Spleen (tissue), 11 donors: ENCODE data around the gene TXNRD2. TPM values are rescaled to one million over a fixed set of nuclear protein-coding genes. Genes with fewer than 3 reads are reported as not detected.
"Not testable (repeated sequence)": the region's sequence is repeated elsewhere in the genome, so short reads cannot be mapped to it uniquely, and the experiment has no call there.

ENCODE experiments used
- DNase-seq: peaks from one replicate; pipeline ENCODE4 v3.0.0-alpha.2; 2020
- H3K27ac ChIP-seq, 8 donors: fragments of 200-600 bp; sonication (generic) in 7 of 8; 1 replicate in 4 of 8; 2 replicates in 4 of 8; pipeline versions ENCODE4 v1.5.0 to v1.8.0; 2016 to 2021; ENCODE audit warnings: inconsistent platforms in 4 of 8, mild to moderate bottlenecking in 4 of 8, moderate library complexity in 1 of 8
- H3K27me3 ChIP-seq, 7 donors: fragments of 200-600 bp; sonication (generic) in 6 of 7; replicated peaks in 1 of 7; 1 replicate in 4 of 7; 2 replicates in 3 of 7; pipeline versions ENCODE4 v1.5.0 to v1.8.0; 2016 to 2021; ENCODE audit warnings: inconsistent platforms in 3 of 7, mild to moderate bottlenecking in 1 of 7
- H3K36me3 ChIP-seq, 6 donors: fragments of 200-600 bp; sonication (generic) in 5 of 6; 1 replicate in 4 of 6; 2 replicates in 2 of 6; pipeline versions ENCODE4 v1.5.0 to v1.8.0; 2016 to 2021; ENCODE audit warnings: inconsistent platforms in 2 of 6
- H3K4me1 ChIP-seq, 6 donors: fragments of 200-600 bp; sonication (generic) in 5 of 6; 1 replicate in 3 of 6; 2 replicates in 3 of 6; pipeline versions ENCODE4 v1.5.0 to v1.8.0; 2016 to 2021; ENCODE audit warnings: inconsistent platforms in 3 of 6
- H3K4me3 ChIP-seq, 8 donors: fragments of 200-600 bp; sonication (generic) in 7 of 8; 1 replicate in 4 of 8; 2 replicates in 4 of 8; pipeline versions ENCODE4 v1.5.0 to v1.8.0; 2016 to 2021; ENCODE audit warnings: inconsistent platforms in 4 of 8, mild to moderate bottlenecking in 4 of 8, moderate library complexity in 2 of 8
- H3K9me3 ChIP-seq, 8 donors: fragments of 200-600 bp; sonication (generic) in 7 of 8; 1 replicate in 4 of 8; 2 replicates in 4 of 8; pipeline versions ENCODE4 v1.5.0 to v1.8.0; 2016 to 2021; ENCODE audit warnings: inconsistent platforms in 4 of 8
- CTCF ChIP-seq, 11 experiments: fragments of 200-600 bp in 7 of 11; fragments of 450-650 bp in 4 of 11; sonication (generic) in 4 of 11; IDR thresholded peaks in 8 of 11; conservative IDR thresholded peaks in 3 of 11; 1 replicate in 7 of 11; 2 replicates in 4 of 11; pipeline versions ENCODE4 v1.4.0 to v1.8.0; 2016 to 2021; ENCODE audit warnings: antibody characterized with exemption in 11 of 11, inconsistent platforms in 4 of 11, mild to moderate bottlenecking in 1 of 11
- POLR2A ChIP-seq, 3 donors: fragments of 450-650 bp; IDR thresholded peaks; one replicate each; pipeline ENCODE4 v1.5.1; 2017; ENCODE audit warnings: antibody characterized with exemption in 3 of 3, mild to moderate bottlenecking in 1 of 3
- POLR2AphosphoS5 ChIP-seq, 3 donors: sonication (generic); formaldehyde crosslinking; IDR thresholded peaks; one replicate each; pipeline ENCODE4 v1.5.1; 2017; ENCODE audit warnings: antibody characterized with exemption in 3 of 3
- WGBS, 5 donors: extraction: QIAGEN DNeasy Blood & Tissue Kit in 3 of 5; methylation state at CpG; one replicate each; pipeline versions ENCODE4 v1.1.5 to v1.1.7; 2013 to 2018; 5-methylcytosine and 5-hydroxymethylcytosine counted together
- intact Hi-C: fragments of 100-400 bp; cut with DNase I; formaldehyde crosslinking; loops from one replicate; pipeline ENCODE4 v1.15.0; 2023; ENCODE audit warnings: low total_unique reads
- polyA plus RNA-seq, 3 donors: library from polyadenylated mRNA; stranded (reverse); fragments of 200-250 nt; gene quantifications; one replicate each; pipeline ENCODE4 v1.2.1, GENCODE V29; 2013
- total RNA-seq, 7 donors: library from RNA; depleted of rRNA in 3 of 7; stranded (reverse); fragments of >200 nt in 3 of 7; fragmentation: NEBNext Ultra II Directional in 4 of 7; extraction: Animal tissue kit (Norgen Biotek cat#: 25700) in 4 of 7; gene quantifications; one replicate each; pipeline versions ENCODE4 v1.1.0 to v1.2.1, GENCODE V29; 2016 to 2021
- donor health status: healthy with polysubstance abuse.
- donor health status: DM: no; HTN: no; CAD: no; lungs with moderate emphysema.
- donor health status: DM: no; HTN: no; CAD: no.
- donor health status: Bipolar disorder and iron deficiency.
- donor health status: healthy.
- donor health status: DM: no; HTN: no; CAD: no.
- donor health status: DM: yes; HTN: yes; CAD: no.

The TXNRD2 gene
- total and polyA plus RNA-seq, 10 donors, result 21.6 to 45.9 (median 35.5) TPM

DNA sequence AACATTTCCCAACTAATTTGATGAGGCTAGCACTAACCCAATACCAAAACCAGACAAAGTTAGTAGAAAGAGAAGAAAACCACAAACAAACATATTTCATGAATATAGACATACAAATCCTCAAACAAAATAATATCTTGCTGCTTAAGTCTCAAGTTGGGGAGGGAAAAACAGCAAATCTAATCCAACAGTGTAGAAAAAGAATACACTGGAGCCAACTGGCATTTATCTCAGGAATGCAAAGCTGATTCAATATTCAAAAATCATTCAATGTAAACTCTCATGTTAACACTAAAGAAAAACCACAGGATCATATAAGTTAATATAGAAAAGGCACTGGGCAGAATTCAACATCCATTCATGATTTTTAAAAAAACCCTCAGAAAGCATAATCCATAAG lies 105.1 kb downstream of the TXNRD2 start:
- DNase-seq, result no peak
- no peaks in the 10 kb centered on the region for H3K27me3 ChIP-seq
- H3K27ac ChIP-seq, result no peak overlapping the region
- H3K4me1 ChIP-seq, result peaks cover 0 to 14% (median 10%) of the 10 kb centered on the region in 6 donors
- TF ChIP-seq POLR2AphosphoS5 (IDR thresholded peaks at IDR 0.05) (no peak), POLR2A (IDR thresholded peaks at IDR 0.05) (no peak), CTCF (IDR thresholded peaks at IDR 0.05 in 8 of 11, conservative IDR thresholded peaks at IDR 0.05 in 3 of 11) (no peak)
- H3K4me3 ChIP-seq, result no peak overlapping the region
- H3K36me3 ChIP-seq, result no peaks in the 10 kb centered on the region
- H3K9me3 ChIP-seq, result no peaks in the 10 kb centered on the region
- intact Hi-C loops, result no loop called here

GRCh38 chr22:19834599-19834998 lies 107.0 kb downstream of the TXNRD2 start:
- no peaks in the 10 kb centered on the region for H3K9me3 ChIP-seq
- H3K27ac ChIP-seq, result no peak overlapping the region
- H3K36me3 ChIP-seq, result no peaks in the 10 kb centered on the region
- no peak for DNase-seq
- no peaks in the 10 kb centered on the region for H3K27me3 ChIP-seq
- no peak overlapping the region for H3K4me3 ChIP-seq
- peaks cover 0 to 14% (median 10%) of the 10 kb centered on the region in 6 donors for H3K4me1 ChIP-seq
- intact Hi-C loops, result no loop called here
- no peak for TF ChIP-seq POLR2A (IDR thresholded peaks at IDR 0.05)

- Histone ChIP-seq H3K4me1 (peaks cover 0 to 14% (median 10%) of the 10 kb centered on the region in 6 donors), H3K27ac (peak overlapping the region in 1 of 8 donors; percentile 4)
- H3K36me3 ChIP-seq, H3K4me3 ChIP-seq, DNase-seq, H3K27me3 ChIP-seq, H3K9me3 ChIP-seq, intact Hi-C loops: not testable (repeated sequence)
- WGBS, 5 donors, result 83 to 91% (median 84%) methylated on average over 9 of the region's 9 CpGs
Observed at GRCh38 chr22:19833327-19833726, 108.3 kb downstream of the TXNRD2 start.

DNA sequence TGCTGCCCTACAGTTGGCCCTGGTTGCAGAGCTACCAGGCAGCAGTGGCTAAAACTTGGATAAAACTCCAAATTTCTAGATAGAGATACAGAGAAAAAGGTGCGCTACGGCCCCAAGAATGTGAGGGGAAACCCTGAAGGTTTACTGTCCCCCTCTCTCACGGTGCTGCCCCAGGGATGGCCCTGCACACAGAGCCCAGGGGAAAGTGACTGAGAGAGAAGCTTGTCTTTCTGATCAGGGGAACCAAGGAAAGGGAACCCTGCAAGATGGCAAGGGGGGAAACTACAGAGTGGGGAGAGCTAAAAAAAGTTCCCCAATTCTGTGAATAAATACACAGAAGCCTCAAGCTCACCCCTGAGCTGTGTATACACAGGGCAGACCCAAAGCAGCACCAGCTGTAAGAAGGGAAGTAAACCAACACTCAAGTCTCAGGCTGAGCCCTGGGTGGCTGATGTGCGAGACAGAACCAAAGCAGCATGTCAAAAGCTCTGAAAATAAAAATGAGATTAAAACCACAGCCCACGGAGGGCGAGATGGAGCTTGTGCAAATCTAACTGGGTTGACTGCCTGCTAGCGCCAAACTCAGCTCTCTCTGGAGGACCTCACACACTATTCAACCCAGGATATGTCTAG lies 109.0 kb downstream of the TXNRD2 start:
- 49 to 65% (median 52%) methylated on average over 7 of the region's 7 CpGs for WGBS, 5 donors
- TF ChIP-seq CTCF (IDR thresholded peaks at IDR 0.05 in 8 of 11, conservative IDR thresholded peaks at IDR 0.05 in 3 of 11), result no peak
- TF ChIP-seq POLR2A (IDR thresholded peaks at IDR 0.05), result no peak
- no peak for TF ChIP-seq POLR2AphosphoS5 (IDR thresholded peaks at IDR 0.05)
- H3K27me3 ChIP-seq, result no peaks in the 10 kb centered on the region
- DNase-seq, result no peak
- H3K4me3 ChIP-seq, result no peak overlapping the region
- H3K36me3 ChIP-seq, result no peaks in the 10 kb centered on the region
- H3K4me1 ChIP-seq, result peaks cover 0 to 14% (median 10%) of the 10 kb centered on the region in 6 donors
- no peaks in the 10 kb centered on the region for H3K9me3 ChIP-seq
- peak overlapping the region in 4 of 8 donors; percentile 2 to 25 (median 4) for H3K27ac ChIP-seq
- intact Hi-C loops, result no loop called here

- 77 to 96% (median 86%) methylated on average over 3 of the region's 3 CpGs for WGBS, 5 donors
- H3K27ac ChIP-seq, intact Hi-C loops, H3K27me3 ChIP-seq, H3K36me3 ChIP-seq, H3K4me3 ChIP-seq, DNase-seq, H3K9me3 ChIP-seq: not testable (repeated sequence)
- peaks cover 0 to 14% (median 10%) of the 10 kb centered on the region in 6 donors for H3K4me1 ChIP-seq
Observed at GRCh38 chr22:19831979-19832378, 109.6 kb downstream of the TXNRD2 start.

DNA sequence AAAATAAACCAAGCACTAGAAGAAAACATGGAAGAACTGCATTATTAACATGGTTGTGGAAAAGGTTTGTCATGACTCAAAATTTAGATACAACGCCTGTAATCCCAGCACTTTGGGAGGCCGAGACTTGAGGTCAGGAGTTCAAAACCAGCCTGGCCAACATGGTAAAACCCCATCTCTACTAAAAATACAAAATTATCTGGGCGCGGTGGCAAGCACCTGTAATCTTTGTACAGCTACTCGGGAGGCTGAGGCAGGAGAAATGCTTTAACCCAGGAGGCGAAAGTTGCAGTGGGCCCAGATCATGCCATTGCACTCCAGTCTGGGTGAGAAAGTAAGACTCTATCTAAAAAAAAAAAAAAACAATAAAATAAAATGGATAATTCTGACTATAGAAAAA lies 110.6 kb downstream of the TXNRD2 start:
- no peak for DNase-seq
- Histone ChIP-seq H3K9me3 (no peaks in the 10 kb centered on the region), H3K27me3 (no peaks in the 10 kb centered on the region), H3K4me3 (no peak overlapping the region), H3K36me3 (no peaks in the 10 kb centered on the region), H3K27ac (no peak overlapping the region), H3K4me1 (peaks cover 0 to 14% (median 10%) of the 10 kb centered on the region in 6 donors)
- intact Hi-C loops, result no loop called here
- WGBS, 5 donors, result 89 to 98% (median 96%) methylated on average over 6 of the region's 6 CpGs
- no peak for TF ChIP-seq POLR2A (IDR thresholded peaks at IDR 0.05)
- TF ChIP-seq POLR2AphosphoS5 (IDR thresholded peaks at IDR 0.05), result no peak
- no peak for TF ChIP-seq CTCF (IDR thresholded peaks at IDR 0.05 in 8 of 11, conservative IDR thresholded peaks at IDR 0.05 in 3 of 11)
